Colon (tissue), 2 donors: ENCODE measurements around the gene TMEM114.
"Not testable (repeated sequence)": the region's sequence is repeated elsewhere in the genome, so short reads cannot be mapped to it uniquely, and the experiment has no call there.

Experiments used
- FAIRE-seq: peaks from 2 replicates; lab custom pipeline; 2012; peaks lifted over from hg19 to GRCh38; lab: Jason Lieb, UNC
- donor health status: control.
- donor health status: control.

TMEM114 gene

GRCh38 chr16:8572919-8573724, 17.2 kb downstream of the TMEM114 start:
- FAIRE-seq: no peak

- FAIRE-seq: no peak
Measured at GRCh38 chr16:8572063-8572918, 18.0 kb downstream of the TMEM114 start.

GRCh38 chr16:8571061-8571596, 19.2 kb downstream of the TMEM114 start:
- no peak for FAIRE-seq

- FAIRE-seq: not testable (repeated sequence)
Measured at GRCh38 chr16:8570393-8570792, 19.9 kb downstream of the TMEM114 start.

- FAIRE-seq: no peak
Measured at GRCh38 chr16:8569650-8570346, 20.5 kb downstream of the TMEM114 start.

GRCh38 chr16:8568231-8568617, 22.1 kb downstream of the TMEM114 start:
- FAIRE-seq: no peak

- FAIRE-seq: no peak
Measured at GRCh38 chr16:8567355-8568230, 22.7 kb downstream of the TMEM114 start.

GRCh38 chr16:8565498-8565897, 24.8 kb downstream of the TMEM114 start:
- no peak for FAIRE-seq

GRCh38 chr16:8564934-8565345, 25.4 kb downstream of the TMEM114 start:
- FAIRE-seq: no peak

- FAIRE-seq: not testable (repeated sequence)
Measured at GRCh38 chr16:8563944-8564540, 26.3 kb downstream of the TMEM114 start.

- FAIRE-seq: no peak
Measured at GRCh38 chr16:8561496-8561895, 28.8 kb downstream of the TMEM114 start.

GRCh38 chr16:8555400-8555799, 34.9 kb downstream of the TMEM114 start:
- no peak for FAIRE-seq

GRCh38 chr16:8554881-8555280, 35.4 kb downstream of the TMEM114 start:
- FAIRE-seq: no peak

- no peak for FAIRE-seq
Measured at GRCh38 chr16:8554022-8554421, 36.3 kb downstream of the TMEM114 start.

- FAIRE-seq: no peak
Measured at GRCh38 chr16:8552487-8553221, 37.7 kb downstream of the TMEM114 start.

GRCh38 chr16:8551388-8552332, 38.7 kb downstream of the TMEM114 start:
- FAIRE-seq: no peak

- no peak for FAIRE-seq
Measured at GRCh38 chr16:8550728-8551387, 39.5 kb downstream of the TMEM114 start.

GRCh38 chr16:8549843-8550412, 40.4 kb downstream of the TMEM114 start:
- no peak for FAIRE-seq
